Measurements from ENCODE around the gene TOMM5. TPM values are rescaled to one million over a fixed set of nuclear protein-coding genes. Genes with fewer than 3 reads are reported as not detected.

Gene TOMM5
- total RNA-seq, 1 donor from 2014 or later: 84.9 TPM

GRCh38 chr9:37561682-37562081 is 30.7 kb downstream of the TOMM5 start:
- DNase-seq: no peak

- DNase-seq: no peak
Measured at GRCh38 chr9:37559855-37560592, 32.4 kb downstream of the TOMM5 start.

GRCh38 chr9:37559125-37559524 is 33.3 kb downstream of the TOMM5 start:
- no peak for DNase-seq

- no peak for DNase-seq
Measured at GRCh38 chr9:37555786-37556185, 36.6 kb downstream of the TOMM5 start.

GRCh38 chr9:37554318-37554717 is 38.1 kb downstream of the TOMM5 start:
- DNase-seq: no peak

- no peak for DNase-seq
Measured at GRCh38 chr9:37551888-37552287, 40.5 kb downstream of the TOMM5 start.

- DNase-seq: no peak
Measured at GRCh38 chr9:37551468-37551867, 40.9 kb downstream of the TOMM5 start.

- no peak for DNase-seq
Measured at GRCh38 chr9:37550781-37551180, 41.6 kb downstream of the TOMM5 start.

GRCh38 chr9:37549527-37549926 is 42.9 kb downstream of the TOMM5 start:
- no peak for DNase-seq

GRCh38 chr9:37547328-37547878 is 45.0 kb downstream of the TOMM5 start:
- DNase-seq: no peak

GRCh38 chr9:37543468-37543867 is 48.9 kb downstream of the TOMM5 start:
- no peak for DNase-seq

- DNase-seq: no peak
Measured at GRCh38 chr9:37542895-37543294, 49.5 kb downstream of the TOMM5 start.

- DNase-seq: no peak
Measured at GRCh38 chr9:37542488-37542887, 49.9 kb downstream of the TOMM5 start.

- no peak for DNase-seq
Measured at GRCh38 chr9:37541465-37541864, 50.9 kb downstream of the TOMM5 start.

- no peak for DNase-seq
Measured at GRCh38 chr9:37540634-37541033, 51.8 kb downstream of the TOMM5 start.

GRCh38 chr9:37539634-37540033 is 52.8 kb downstream of the TOMM5 start:
- no peak for DNase-seq

Other genes with a start within 250 kb of the TOMM5 start
- gene GRHPR, start 169.9 kb downstream of the TOMM5 start, total RNA-seq: 113 and 174 TPM in 2 replicates
- gene ZBTB5, start 127.1 kb downstream of the TOMM5 start, total RNA-seq: 13.1 and 14.4 TPM in 2 replicates
- gene POLR1E, start 106.6 kb downstream of the TOMM5 start, total RNA-seq: 11.9 and 16.4 TPM in 2 replicates
- gene FBXO10, start 16.2 kb downstream of the TOMM5 start, total RNA-seq: 12.8 and 17.0 TPM in 2 replicates
- gene FRMPD1, start 58.4 kb upstream of the TOMM5 start, total RNA-seq: not detected in 2 replicates
- 2.0 and 2.8 TPM in 2 replicates for gene TRMT10B, start 161.2 kb upstream of the TOMM5 start, total RNA-seq
- gene EXOSC3, start 192.5 kb upstream of the TOMM5 start, total RNA-seq: 28.7 and 29.4 TPM in 2 replicates
- gene DCAF10, start 208.2 kb upstream of the TOMM5 start, total RNA-seq: 22.8 and 51.7 TPM in 2 replicates